ENCODE measurements around the gene C19orf38. TPM values are rescaled to one million over a fixed set of nuclear protein-coding genes. Genes with fewer than 3 reads are reported as not detected.

C19orf38 gene
- total and polyA plus RNA-seq, 2 experiments from 2014 or later: 0.45 TPM; not detected in 1

DNA sequence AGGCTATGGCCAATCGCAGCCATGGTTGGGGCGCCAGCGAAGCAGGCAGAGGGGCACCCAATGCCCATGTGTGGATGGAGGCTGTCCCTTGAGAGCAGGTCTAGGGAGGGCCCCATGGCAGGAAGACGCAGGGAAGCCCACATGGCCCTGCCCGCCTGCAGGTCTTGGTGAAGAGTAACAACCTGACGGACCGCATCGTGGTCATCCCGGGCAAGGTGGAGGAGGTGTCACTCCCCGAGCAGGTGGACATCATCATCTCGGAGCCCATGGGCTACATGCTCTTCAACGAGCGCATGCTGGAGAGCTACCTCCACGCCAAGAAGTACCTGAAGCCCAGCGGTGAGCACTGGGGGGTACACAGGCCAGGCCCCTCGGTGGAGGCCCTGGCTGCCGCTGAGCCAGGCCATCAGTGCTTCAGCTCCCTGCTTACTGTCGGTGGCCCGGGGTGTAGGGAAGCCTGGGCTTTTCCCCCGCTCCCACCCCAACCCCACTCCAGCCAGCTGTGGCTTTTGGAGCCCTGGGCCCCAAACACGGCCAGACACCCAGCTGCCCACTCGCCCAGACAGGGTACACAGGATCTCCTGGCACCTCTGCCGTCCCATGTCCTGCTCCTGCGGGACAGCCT lies 65.6 kb downstream of the C19orf38 start:
- H4K20me1 ChIP-seq (replicated peaks; ENCODE audit: insufficient read depth): no peaks in the 10 kb centered on the region
- H3K4me1 Mint-ChIP-seq: no peaks in the 10 kb centered on the region
- no peaks in the 10 kb centered on the region for H3K9me2 ChIP-seq (ENCODE audit: insufficient read depth)
- no peak overlapping the region for H3K4me3 Mint-ChIP-seq
- H3K4me2 ChIP-seq: no peak overlapping the region
- no peaks in the 10 kb centered on the region for H3K27me3 ChIP-seq (ENCODE audit: insufficient read depth)
- DNase-seq (ENCODE audit: low spot score) (no peak), ATAC-seq (no peak)
- no peaks in the 10 kb centered on the region for H3K9me3 Mint-ChIP-seq
- TF ChIP-seq POLR2AphosphoS5 (IDR thresholded peaks at IDR 0.05; ENCODE audit: low read depth) (no peak), ZNF114 (CRISPR knock-in tag; IDR thresholded peaks at IDR 0.05) (no peak), CREB1 (CRISPR knock-in tag; IDR thresholded peaks at IDR 0.05; ENCODE audit: low read depth) (no peak), JUNB (IDR thresholded peaks at IDR 0.05; ENCODE audit: unreplicated experiment) (no peak), EZH2phosphoT487 (IDR thresholded peaks at IDR 0.05; ENCODE audit: unreplicated experiment) (no peak)
- TF ChIP-seq, protein P1, sequence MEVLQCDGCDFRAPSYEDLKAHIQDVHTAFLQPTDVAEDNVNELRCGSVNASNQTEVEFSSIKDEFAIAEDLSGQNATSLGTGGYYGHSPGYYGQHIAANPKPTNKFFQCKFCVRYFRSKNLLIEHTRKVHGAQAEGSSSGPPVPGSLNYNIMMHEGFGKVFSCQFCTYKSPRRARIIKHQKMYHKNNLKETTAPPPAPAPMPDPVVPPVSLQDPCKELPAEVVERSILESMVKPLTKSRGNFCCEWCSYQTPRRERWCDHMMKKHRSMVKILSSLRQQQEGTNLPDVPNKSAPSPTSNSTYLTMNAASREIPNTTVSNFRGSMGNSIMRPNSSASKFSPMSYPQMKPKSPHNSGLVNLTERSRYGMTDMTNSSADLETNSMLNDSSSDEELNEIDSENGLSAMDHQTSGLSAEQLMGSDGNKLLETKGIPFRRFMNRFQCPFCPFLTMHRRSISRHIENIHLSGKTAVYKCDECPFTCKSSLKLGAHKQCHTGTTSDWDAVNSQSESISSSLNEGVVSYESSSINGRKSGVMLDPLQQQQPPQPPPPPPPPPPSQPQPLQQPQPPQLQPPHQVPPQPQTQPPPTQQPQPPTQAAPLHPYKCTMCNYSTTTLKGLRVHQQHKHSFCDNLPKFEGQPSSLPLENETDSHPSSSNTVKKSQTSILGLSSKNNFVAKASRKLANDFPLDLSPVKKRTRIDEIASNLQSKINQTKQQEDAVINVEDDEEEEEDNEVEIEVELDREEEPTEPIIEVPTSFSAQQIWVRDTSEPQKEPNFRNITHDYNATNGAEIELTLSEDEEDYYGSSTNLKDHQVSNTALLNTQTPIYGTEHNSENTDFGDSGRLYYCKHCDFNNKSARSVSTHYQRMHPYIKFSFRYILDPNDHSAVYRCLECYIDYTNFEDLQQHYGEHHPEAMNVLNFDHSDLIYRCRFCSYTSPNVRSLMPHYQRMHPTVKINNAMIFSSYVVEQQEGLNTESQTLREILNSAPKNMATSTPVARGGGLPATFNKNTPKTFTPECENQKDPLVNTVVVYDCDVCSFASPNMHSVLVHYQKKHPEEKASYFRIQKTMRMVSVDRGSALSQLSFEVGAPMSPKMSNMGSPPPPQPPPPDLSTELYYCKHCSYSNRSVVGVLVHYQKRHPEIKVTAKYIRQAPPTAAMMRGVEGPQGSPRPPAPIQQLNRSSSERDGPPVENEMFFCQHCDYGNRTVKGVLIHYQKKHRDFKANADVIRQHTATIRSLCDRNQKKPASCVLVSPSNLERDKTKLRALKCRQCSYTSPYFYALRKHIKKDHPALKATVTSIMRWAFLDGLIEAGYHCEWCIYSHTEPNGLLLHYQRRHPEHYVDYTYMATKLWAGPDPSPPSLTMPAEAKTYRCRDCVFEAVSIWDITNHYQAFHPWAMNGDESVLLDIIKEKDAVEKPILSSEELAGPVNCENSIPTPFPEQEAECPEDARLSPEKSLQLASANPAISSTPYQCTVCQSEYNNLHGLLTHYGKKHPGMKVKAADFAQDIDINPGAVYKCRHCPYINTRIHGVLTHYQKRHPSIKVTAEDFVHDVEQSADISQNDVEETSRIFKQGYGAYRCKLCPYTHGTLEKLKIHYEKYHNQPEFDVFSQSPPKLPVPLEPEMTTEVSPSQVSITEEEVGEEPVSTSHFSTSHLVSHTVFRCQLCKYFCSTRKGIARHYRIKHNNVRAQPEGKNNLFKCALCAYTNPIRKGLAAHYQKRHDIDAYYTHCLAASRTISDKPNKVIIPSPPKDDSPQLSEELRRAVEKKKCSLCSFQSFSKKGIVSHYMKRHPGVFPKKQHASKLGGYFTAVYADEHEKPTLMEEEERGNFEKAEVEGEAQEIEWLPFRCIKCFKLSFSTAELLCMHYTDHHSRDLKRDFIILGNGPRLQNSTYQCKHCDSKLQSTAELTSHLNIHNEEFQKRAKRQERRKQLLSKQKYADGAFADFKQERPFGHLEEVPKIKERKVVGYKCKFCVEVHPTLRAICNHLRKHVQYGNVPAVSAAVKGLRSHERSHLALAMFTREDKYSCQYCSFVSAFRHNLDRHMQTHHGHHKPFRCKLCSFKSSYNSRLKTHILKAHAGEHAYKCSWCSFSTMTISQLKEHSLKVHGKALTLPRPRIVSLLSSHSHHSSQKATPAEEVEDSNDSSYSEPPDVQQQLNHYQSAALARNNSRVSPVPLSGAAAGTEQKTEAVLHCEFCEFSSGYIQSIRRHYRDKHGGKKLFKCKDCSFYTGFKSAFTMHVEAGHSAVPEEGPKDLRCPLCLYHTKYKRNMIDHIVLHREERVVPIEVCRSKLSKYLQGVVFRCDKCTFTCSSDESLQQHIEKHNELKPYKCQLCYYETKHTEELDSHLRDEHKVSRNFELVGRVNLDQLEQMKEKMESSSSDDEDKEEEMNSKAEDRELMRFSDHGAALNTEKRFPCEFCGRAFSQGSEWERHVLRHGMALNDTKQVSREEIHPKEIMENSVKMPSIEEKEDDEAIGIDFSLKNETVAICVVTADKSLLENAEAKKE (CRISPR knock-in tag; IDR thresholded peaks at IDR 0.05): no peak
- no peak overlapping the region for H3K27ac ChIP-seq (ENCODE audit: low read depth)
- no peaks in the 10 kb centered on the region for H3K4me1 ChIP-seq (ENCODE audit: insufficient read depth)
- peaks cover 5% of the 10 kb centered on the region for H3K36me3 ChIP-seq (ENCODE audit: insufficient read depth)
- H2AFZ ChIP-seq: no peak overlapping the region
- H3K4me3 ChIP-seq: no peak overlapping the region
- H3K79me2 ChIP-seq (replicated peaks; ENCODE audit: insufficient read depth): no peaks in the 10 kb centered on the region
- H3K27ac Mint-ChIP-seq: no peak overlapping the region
- peaks cover 11% of the 10 kb centered on the region for H3K27me3 Mint-ChIP-seq (ENCODE audit: insufficient read depth, low read depth, poor library complexity)
- peaks cover 51% of the 10 kb centered on the region for H3K36me3 Mint-ChIP-seq (ENCODE audit: low read depth)
- peaks cover 11% of the 10 kb centered on the region; the same call in 1 of the 2 replicates for H3F3A ChIP-seq (replicated peaks; ENCODE audit: low read depth)
